RWPE2 (cell line): ENCODE results near the gene TTYH2.

ENCODE experiments used
- ATAC-seq: fragments of 200-7000 bp; cut with Tn5 transposase; 3 replicates; pipeline ENCODE4 v1.9.1; 2021; ENCODE audit warnings: low read depth
- DNase-seq: peaks from one replicate; pipeline ENCODE4 v3.0.0-alpha.2; 2020; ENCODE audit warnings: low spot score
- H3K27ac ChIP-seq: fragments of 450-650 bp; 2 replicates; pipeline ENCODE4 v1.5.1; 2017; ENCODE audit warnings: mild to moderate bottlenecking; ENCODE audit not compliant: poor library complexity, severe bottlenecking
- H3K27me3 ChIP-seq: fragments of 250-450 bp; sonication (Bioruptor Pico); 2 replicates; pipeline ENCODE4 v1.5.1; 2021; ENCODE audit warnings: mild to moderate bottlenecking, moderate library complexity; ENCODE audit not compliant: insufficient read depth, poor library complexity, severe bottlenecking
- H3K36me3 ChIP-seq: fragments of 250-450 bp; sonication (Bioruptor Pico); 2 replicates; pipeline ENCODE4 v1.5.1; 2020; ENCODE audit warnings: low read depth, mild to moderate bottlenecking, moderate library complexity
- H3K4me1 ChIP-seq: fragments of 250-450 bp; sonication (Bioruptor Pico); 2 replicates; pipeline ENCODE4 v1.5.1; 2021; ENCODE audit warnings: mild to moderate bottlenecking, moderate library complexity; ENCODE audit not compliant: insufficient read depth, poor library complexity, severe bottlenecking
- H3K4me3 ChIP-seq: fragments of 250-450 bp; sonication (Bioruptor Pico); 2 replicates; pipeline ENCODE4 v1.5.1; 2021; ENCODE audit warnings: mild to moderate bottlenecking, moderate library complexity; ENCODE audit not compliant: severe bottlenecking
- H3K9me3 ChIP-seq: fragments of 250-450 bp; sonication (Bioruptor Pico); 2 replicates; pipeline ENCODE4 v1.5.1; 2021; ENCODE audit warnings: mild to moderate bottlenecking, moderate library complexity; ENCODE audit not compliant: severe bottlenecking
- TF ChIP-seq, protein P1 (sequence below): fragments of 450-650 bp; IDR thresholded peaks from one replicate; pipeline ENCODE4 v1.5.1; 2017; ENCODE audit warnings: mild to moderate bottlenecking, moderate library complexity; ENCODE audit not compliant: poor library complexity, severe bottlenecking

The TTYH2 gene

DNA sequence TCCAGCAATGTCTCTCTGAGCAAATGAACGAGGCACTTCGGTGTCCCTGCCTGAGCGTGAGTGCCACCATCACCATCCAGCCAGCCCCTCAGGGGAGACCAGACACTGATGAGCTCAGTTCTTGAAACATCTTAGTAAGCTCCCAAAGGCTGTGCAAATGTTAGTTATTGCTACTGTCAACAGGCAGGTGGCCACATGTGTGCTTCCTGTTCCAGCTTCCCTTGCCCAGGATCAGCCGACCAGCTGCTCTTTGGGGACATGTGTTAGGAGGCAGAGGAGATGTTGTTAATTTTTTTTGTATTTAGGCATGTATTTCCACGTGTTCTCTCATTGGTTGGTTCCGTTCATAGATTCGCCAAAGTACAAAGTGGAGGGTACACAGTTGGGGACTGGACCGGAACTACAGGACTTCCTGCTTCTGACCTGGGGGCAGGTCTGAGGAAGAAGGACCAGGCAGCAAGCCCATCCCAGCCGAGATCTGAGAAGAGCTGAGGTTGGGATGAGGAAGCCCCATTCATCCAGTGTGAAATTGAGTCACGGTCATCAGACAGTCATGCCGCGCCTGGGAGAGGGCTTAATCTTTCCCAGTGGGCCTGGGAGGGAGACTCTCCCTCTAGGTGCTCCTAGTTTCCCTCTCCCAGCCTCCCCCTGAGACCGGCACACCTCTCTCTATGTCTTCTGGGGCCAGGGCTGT, 3.8 kb downstream of the TTYH2 start:
- H3K36me3 ChIP-seq: no peaks in the 10 kb centered on the region
- TF ChIP-seq, protein P1, sequence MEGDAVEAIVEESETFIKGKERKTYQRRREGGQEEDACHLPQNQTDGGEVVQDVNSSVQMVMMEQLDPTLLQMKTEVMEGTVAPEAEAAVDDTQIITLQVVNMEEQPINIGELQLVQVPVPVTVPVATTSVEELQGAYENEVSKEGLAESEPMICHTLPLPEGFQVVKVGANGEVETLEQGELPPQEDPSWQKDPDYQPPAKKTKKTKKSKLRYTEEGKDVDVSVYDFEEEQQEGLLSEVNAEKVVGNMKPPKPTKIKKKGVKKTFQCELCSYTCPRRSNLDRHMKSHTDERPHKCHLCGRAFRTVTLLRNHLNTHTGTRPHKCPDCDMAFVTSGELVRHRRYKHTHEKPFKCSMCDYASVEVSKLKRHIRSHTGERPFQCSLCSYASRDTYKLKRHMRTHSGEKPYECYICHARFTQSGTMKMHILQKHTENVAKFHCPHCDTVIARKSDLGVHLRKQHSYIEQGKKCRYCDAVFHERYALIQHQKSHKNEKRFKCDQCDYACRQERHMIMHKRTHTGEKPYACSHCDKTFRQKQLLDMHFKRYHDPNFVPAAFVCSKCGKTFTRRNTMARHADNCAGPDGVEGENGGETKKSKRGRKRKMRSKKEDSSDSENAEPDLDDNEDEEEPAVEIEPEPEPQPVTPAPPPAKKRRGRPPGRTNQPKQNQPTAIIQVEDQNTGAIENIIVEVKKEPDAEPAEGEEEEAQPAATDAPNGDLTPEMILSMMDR: no peak
- no peaks in the 10 kb centered on the region for H3K27me3 ChIP-seq
- H3K27ac ChIP-seq: no peak overlapping the region
- no peak overlapping the region for H3K4me3 ChIP-seq
- peaks cover 8% of the 10 kb centered on the region for H3K4me1 ChIP-seq
- no peak for ATAC-seq
- H3K9me3 ChIP-seq: no peaks in the 10 kb centered on the region
- no peak for DNase-seq

DNA sequence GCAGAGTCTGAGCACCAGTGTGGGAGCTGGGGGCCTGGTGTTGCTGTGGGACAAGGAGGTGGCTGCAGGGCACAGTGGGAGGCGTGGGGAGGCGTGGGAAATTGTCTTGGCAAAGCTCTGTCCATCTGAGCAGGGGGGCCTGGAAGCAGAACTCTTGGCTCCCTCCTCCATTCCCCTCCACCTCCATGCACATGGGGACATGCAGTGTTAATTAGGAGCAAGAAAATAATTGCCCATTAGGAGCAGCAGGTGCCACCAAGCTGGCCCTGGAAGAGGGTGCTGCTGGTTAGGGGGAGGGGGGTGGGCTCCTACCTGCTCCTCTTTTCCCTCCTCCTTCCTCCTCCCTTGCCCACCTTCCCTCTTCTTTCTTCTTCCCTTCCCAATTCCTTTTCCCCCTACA, 4.5 kb downstream of the TTYH2 start:
- Histone ChIP-seq H3K27me3 (no peaks in the 10 kb centered on the region), H3K4me3 (no peak overlapping the region), H3K27ac (no peak overlapping the region), H3K4me1 (peaks cover under 1% of the 10 kb centered on the region), H3K36me3 (no peaks in the 10 kb centered on the region), H3K9me3 (no peaks in the 10 kb centered on the region)
- no peak for ATAC-seq
- TF ChIP-seq, protein P1: no peak
- no peak for DNase-seq

GRCh38 chr17:74218436-74218835, 5.1 kb downstream of the TTYH2 start:
- H3K9me3 ChIP-seq: no peaks in the 10 kb centered on the region
- no peak for DNase-seq
- TF ChIP-seq, protein P1: no peak

DNA sequence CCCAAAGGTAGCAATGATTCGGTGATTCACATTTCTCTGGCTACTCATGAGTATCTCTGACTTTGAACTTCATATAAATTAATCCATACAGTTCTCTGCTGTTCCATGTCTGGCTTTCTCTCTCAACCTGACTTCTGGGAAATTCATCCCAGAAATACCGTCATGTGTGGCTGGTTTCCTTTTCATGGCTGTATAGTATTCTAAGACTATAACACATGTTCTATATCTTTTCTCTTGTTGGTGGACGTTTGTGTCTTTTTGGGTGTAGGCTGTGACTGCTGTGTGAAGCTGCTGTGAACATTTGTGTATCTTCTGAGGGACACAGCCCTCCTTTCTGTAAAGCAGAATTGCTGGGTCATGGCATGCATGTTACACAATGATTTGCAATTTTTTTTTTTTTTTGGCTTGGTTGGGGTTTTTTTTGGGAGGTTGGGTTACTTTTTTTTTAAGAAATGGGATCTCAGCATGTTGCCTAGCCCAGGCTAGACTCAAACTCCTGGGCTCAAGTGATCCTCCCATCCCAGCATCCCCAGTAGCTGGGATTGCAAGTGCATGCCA, 6.3 kb downstream of the TTYH2 start:
- no peak for ATAC-seq
- no peaks in the 10 kb centered on the region for H3K4me1 ChIP-seq
- H3K27ac ChIP-seq: no peak overlapping the region
- H3K4me3 ChIP-seq: no peak overlapping the region
- H3K27me3 ChIP-seq: no peaks in the 10 kb centered on the region
- no peaks in the 10 kb centered on the region for H3K9me3 ChIP-seq
- no peaks in the 10 kb centered on the region for H3K36me3 ChIP-seq
- TF ChIP-seq, protein P1: no peak
- DNase-seq: no peak

More at GRCh38 chr17:74218436-74218835, 5.1 kb downstream of the TTYH2 start:
- H3K36me3 ChIP-seq: no peaks in the 10 kb centered on the region
- H3K27me3 ChIP-seq: no peaks in the 10 kb centered on the region
- H3K4me3 ChIP-seq: no peak overlapping the region
- H3K27ac ChIP-seq: no peak overlapping the region
- no peak for ATAC-seq
- H3K4me1 ChIP-seq: no peaks in the 10 kb centered on the region

DNA sequence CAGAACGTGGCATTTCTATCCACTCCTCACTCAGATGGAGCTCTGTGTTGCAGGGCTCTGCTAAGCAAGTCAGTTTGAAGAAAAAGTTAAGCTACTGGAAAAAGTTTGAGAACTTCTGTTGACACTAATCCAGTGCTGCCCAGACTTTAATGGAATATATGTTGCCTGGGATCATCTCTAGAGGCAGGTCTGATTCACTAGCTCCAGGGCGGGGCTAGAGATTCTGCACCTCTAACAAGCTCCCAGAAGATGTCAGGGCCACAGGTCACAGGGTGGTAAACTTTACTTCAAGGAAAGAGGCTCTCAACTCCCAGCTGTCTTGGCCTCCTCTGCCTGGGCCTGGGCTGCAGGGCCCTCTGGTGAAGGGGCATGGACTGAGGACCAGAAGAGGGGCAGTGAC, 6.8 kb downstream of the TTYH2 start:
- Histone ChIP-seq H3K9me3 (no peaks in the 10 kb centered on the region), H3K4me1 (no peaks in the 10 kb centered on the region), H3K27ac (no peak overlapping the region), H3K36me3 (no peaks in the 10 kb centered on the region), H3K4me3 (no peak overlapping the region), H3K27me3 (no peaks in the 10 kb centered on the region)
- no peak for DNase-seq
- TF ChIP-seq, protein P1: no peak
- ATAC-seq: no peak
